Measurements from ENCODE around the gene PAN2. TPM values are rescaled to one million over a fixed set of nuclear protein-coding genes. Genes with fewer than 3 reads are reported as not detected.

PAN2 gene
- total RNA-seq, 1 experiment from 2014 or later = 78.1 TPM

DNA sequence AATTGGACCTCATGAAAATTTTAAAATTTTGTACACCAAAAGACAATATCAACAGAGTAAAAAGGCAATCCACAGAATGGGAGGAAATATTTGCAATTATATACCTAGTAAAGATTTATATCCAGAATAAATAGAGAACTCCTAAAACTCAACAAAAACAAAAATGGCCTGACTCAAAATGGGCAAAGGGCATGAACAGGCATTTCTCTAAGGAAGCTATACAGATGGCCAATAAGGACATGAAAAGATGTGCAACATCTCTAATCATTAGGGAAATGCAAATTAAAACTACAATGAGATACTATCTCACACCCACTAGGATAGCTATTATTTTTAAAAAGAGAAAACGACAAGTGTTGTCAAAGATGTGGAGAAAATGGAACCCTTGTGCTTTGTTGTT lies 39.7 kb upstream of the PAN2 start:
- no peaks in the 10 kb centered on the region for H4K20me1 ChIP-seq (ENCODE audit: insufficient read depth)

DNA sequence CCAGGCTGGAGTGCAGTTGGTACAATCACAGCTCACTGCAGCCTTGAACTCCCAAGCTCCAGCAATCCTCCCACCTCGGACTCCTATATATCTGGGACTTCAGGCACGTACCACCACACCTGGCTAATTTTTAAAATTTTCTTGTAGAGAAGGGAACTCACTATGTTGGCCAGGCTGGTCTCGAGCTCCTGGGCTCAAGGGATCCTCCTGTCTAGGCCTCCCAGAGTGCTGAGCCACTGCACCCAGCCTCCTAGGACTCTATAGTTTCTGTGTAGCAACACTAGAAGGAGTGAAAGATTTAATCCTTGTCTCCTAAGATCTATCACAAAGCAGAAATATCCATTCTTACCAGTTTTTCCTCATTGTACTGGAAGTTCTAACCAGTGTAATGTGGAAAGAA lies 33.1 kb upstream of the PAN2 start:
- intact Hi-C loops (cut with micrococcal nuclease; ENCODE audit: unreplicated experiment) = no loop called here
- POLR2A ChIA-PET (ENCODE audit: unreplicated experiment) = no interaction called here

More for the DNA sequence above, 39.7 kb upstream of the PAN2 start:
- Histone ChIP-seq H3K9me3 (ENCODE audit: insufficient read depth, low read depth) (no peaks in the 10 kb centered on the region), H2AFZ (no peak overlapping the region), H3K4me3 (no peak overlapping the region), H3K36me3 (ENCODE audit: low read depth) (no peaks in the 10 kb centered on the region), H3F3A (ENCODE audit: insufficient read depth, low read depth) (0 out of 2 replicates have a peak, but pooled peaks cover 4% of the 10 kb centered on the region), H3K9me2 (ENCODE audit: insufficient read depth) (no peaks in the 10 kb centered on the region), H3K27ac (no peak overlapping the region), H3K27me3 (ENCODE audit: insufficient read depth, low read depth) (no peaks in the 10 kb centered on the region), H3K4me1 (replicated peaks; ENCODE audit: insufficient read depth) (no peaks in the 10 kb centered on the region), H3K79me2 (ENCODE audit: low read depth) (no peaks in the 10 kb centered on the region), H3K4me2 (no peak overlapping the region)
- BruUV-seq (replicated peaks) = no TSS peak
- CTCF ChIA-PET = no interaction called here
- intact Hi-C loops (cut with micrococcal nuclease; ENCODE audit: unreplicated experiment) = no loop called here
- no peak for TF ChIP-seq EZH2 (IDR thresholded peaks at IDR 0.05; ENCODE audit: low read depth)
- POLR2A ChIA-PET (ENCODE audit: unreplicated experiment) = no interaction called here
- DNase-seq = no peak

DNA sequence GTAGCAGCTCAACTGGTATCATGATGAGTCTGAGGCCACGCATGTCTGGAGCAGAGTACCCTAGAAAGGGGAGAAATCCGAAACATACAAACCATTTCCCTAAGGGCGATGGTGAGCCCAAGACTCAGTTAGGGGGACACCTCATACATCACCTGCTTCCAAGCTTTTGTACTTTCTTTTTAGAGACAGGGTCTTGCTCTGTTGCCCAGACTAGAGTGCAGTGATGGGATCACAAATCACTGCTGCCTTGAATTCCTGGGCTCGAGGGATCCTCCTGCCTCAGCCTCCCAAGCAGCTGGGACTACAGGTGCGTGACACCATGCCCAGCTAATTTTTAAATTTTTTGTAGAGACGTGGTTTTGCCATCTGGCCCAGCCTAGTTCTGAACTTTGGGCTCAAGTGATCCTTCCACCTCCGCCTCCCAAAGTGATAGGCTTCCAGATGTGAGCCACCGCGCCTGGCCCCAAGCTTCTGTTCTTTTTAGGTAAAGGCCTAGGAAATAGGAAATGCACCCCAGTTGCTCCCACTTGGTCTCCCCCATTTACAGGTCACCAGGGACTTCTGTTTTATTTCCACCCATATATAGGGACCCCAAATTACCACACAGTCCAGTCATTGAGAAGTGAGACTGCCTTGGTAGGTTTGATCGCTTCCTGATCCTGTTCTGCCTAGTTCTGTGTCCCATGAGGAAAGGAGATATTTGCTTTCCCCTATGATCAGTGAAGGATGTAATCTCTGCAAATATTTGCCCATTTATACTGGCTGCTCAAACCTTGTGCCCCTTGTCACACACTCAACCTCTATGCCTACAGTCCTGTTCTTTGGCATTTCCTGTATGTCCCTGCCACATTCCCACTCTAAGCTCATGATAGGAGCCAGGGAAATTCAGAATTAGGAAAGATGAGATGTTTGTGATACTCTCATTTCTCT lies 28.6 kb upstream of the PAN2 start, which contains the start of gene APOF:
Gene APOF (minus strand): TSS at position 728 of the 930 bp plus-strand sequence. CDS start 112 bp downstream, at position 616.
- H3K9me2 ChIP-seq (ENCODE audit: insufficient read depth) = no peaks in the 10 kb centered on the region

More for the DNA sequence above, 33.1 kb upstream of the PAN2 start:
- H3K4me3 ChIP-seq = no peak overlapping the region
- no peaks in the 10 kb centered on the region for H3K36me3 ChIP-seq (ENCODE audit: low read depth)
- no peak overlapping the region for H3K27ac ChIP-seq
- no peaks in the 10 kb centered on the region for H3K27me3 ChIP-seq (ENCODE audit: insufficient read depth, low read depth)
- H3K4me2 ChIP-seq = no peak overlapping the region
- DNase-seq = no peak
- BruUV-seq (replicated peaks) = no TSS peak
- no peaks in the 10 kb centered on the region for H3K4me1 ChIP-seq (replicated peaks; ENCODE audit: insufficient read depth)
- no peaks in the 10 kb centered on the region for H4K20me1 ChIP-seq (ENCODE audit: insufficient read depth)
- 0 out of 2 replicates have a peak, but pooled peaks cover 4% of the 10 kb centered on the region for H3F3A ChIP-seq (ENCODE audit: insufficient read depth, low read depth)
- CTCF ChIA-PET = no interaction called here
- no peaks in the 10 kb centered on the region for H3K9me2 ChIP-seq (ENCODE audit: insufficient read depth)
- TF ChIP-seq, protein P1, sequence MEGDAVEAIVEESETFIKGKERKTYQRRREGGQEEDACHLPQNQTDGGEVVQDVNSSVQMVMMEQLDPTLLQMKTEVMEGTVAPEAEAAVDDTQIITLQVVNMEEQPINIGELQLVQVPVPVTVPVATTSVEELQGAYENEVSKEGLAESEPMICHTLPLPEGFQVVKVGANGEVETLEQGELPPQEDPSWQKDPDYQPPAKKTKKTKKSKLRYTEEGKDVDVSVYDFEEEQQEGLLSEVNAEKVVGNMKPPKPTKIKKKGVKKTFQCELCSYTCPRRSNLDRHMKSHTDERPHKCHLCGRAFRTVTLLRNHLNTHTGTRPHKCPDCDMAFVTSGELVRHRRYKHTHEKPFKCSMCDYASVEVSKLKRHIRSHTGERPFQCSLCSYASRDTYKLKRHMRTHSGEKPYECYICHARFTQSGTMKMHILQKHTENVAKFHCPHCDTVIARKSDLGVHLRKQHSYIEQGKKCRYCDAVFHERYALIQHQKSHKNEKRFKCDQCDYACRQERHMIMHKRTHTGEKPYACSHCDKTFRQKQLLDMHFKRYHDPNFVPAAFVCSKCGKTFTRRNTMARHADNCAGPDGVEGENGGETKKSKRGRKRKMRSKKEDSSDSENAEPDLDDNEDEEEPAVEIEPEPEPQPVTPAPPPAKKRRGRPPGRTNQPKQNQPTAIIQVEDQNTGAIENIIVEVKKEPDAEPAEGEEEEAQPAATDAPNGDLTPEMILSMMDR (conservative IDR thresholded peaks at IDR 0.05) = no peak
- TF ChIP-seq EZH2 (IDR thresholded peaks at IDR 0.05; ENCODE audit: low read depth) = no peak
- H2AFZ ChIP-seq = no peak overlapping the region
- H3K9me3 ChIP-seq (ENCODE audit: insufficient read depth, low read depth) = no peaks in the 10 kb centered on the region
- H3K79me2 ChIP-seq (ENCODE audit: low read depth) = no peaks in the 10 kb centered on the region

More for the DNA sequence above, 28.6 kb upstream of the PAN2 start, which contains the start of gene APOF:
- Histone ChIP-seq H3K27ac (no peak within 1 kb of the TSS), H3K9me3 (ENCODE audit: insufficient read depth, low read depth) (no peaks in the 10 kb centered on the region), H3K4me3 (no peak within 1 kb of the TSS), H3K4me2 (no peak within 1 kb of the TSS), H3K4me1 (replicated peaks; ENCODE audit: insufficient read depth) (peaks cover 17% of the 10 kb centered on the region), H2AFZ (no peak within 1 kb of the TSS), H3K27me3 (ENCODE audit: insufficient read depth, low read depth) (no peaks in the 10 kb centered on the region), H3K79me2 (ENCODE audit: low read depth) (peaks cover 16% of the 10 kb centered on the region), H4K20me1 (ENCODE audit: insufficient read depth) (no peaks in the 10 kb centered on the region), H3K36me3 (ENCODE audit: low read depth) (no peaks in the 10 kb centered on the region), H3F3A (ENCODE audit: insufficient read depth, low read depth) (peaks cover 4% of the 10 kb centered on the region; the same call in 1 of the 2 replicates)
- ChIA-PET CTCF (interaction anchor here (0.6 kb wide), 1 partner anchor 533 kb away, joined by 6 read pairs; the partner anchor contains the start of gene DNAJC14), POLR2A (ENCODE audit: unreplicated experiment) (no interaction called here)
- TF ChIP-seq, protein P1 (conservative IDR thresholded peaks at IDR 0.05) = no peak
- no peak for TF ChIP-seq EZH2 (IDR thresholded peaks at IDR 0.05; ENCODE audit: low read depth)
- intact Hi-C loops (cut with micrococcal nuclease; ENCODE audit: unreplicated experiment) = no loop called here
- BruUV-seq (replicated peaks) = no TSS peak
- no peak for DNase-seq

Measured in PC-9 (cell line).